Medulla oblongata (tissue), 1 donor: ENCODE results near the gene NEK7.
A peak's percentile ranks its signal among the peaks of the same experiment; 100 is the strongest.

Experiments used
- DNase-seq: peaks from one replicate; pipeline ENCODE4 v3.0.0-alpha.2; 2015; ENCODE audit errors: extremely low spot score

Gene NEK7

GRCh38 chr1:198350456-198350855 is 193.7 kb downstream of the NEK7 start:
- DNase-seq: no peak

- DNase-seq: no peak
Measured at GRCh38 chr1:198352975-198353695, 196.3 kb downstream of the NEK7 start.

GRCh38 chr1:198357937-198358336 is 201.1 kb downstream of the NEK7 start:
- DNase-seq: no peak

- DNase-seq: peak; percentile 11
Measured at GRCh38 chr1:198359024-198359653, 202.3 kb downstream of the NEK7 start.

GRCh38 chr1:198360208-198360729 is 203.5 kb downstream of the NEK7 start:
- no peak for DNase-seq

GRCh38 chr1:198361237-198361767 is 204.5 kb downstream of the NEK7 start:
- no peak for DNase-seq

- no peak for DNase-seq
Measured at GRCh38 chr1:198363625-198364151, 206.9 kb downstream of the NEK7 start.

GRCh38 chr1:198364471-198364870 is 207.7 kb downstream of the NEK7 start:
- no peak for DNase-seq

GRCh38 chr1:198367296-198367695 is 210.5 kb downstream of the NEK7 start:
- DNase-seq: no peak

GRCh38 chr1:198370996-198371395 is 214.2 kb downstream of the NEK7 start:
- no peak for DNase-seq
